IPS-11a (cell line): ENCODE results near the gene OSBPL2.

ENCODE experiments used
- H3K4me3 ChIP-seq: one replicate; pipeline ENCODE4 v1.5.1; 2013; ENCODE audit warnings: low read depth, low read length, control low read depth

The OSBPL2 gene

GRCh38 chr20:62308102-62308822 lies 69.9 kb downstream of the OSBPL2 start:
- no peak overlapping the region for H3K4me3 ChIP-seq

GRCh38 chr20:62309198-62309944 lies 71.0 kb downstream of the OSBPL2 start:
- H3K4me3 ChIP-seq, result no peak overlapping the region

- no peak overlapping the region for H3K4me3 ChIP-seq
Measured at GRCh38 chr20:62309947-62310756, 71.8 kb downstream of the OSBPL2 start.

- H3K4me3 ChIP-seq, result no peak overlapping the region
Measured at GRCh38 chr20:62310757-62311121, 72.4 kb downstream of the OSBPL2 start.

DNA sequence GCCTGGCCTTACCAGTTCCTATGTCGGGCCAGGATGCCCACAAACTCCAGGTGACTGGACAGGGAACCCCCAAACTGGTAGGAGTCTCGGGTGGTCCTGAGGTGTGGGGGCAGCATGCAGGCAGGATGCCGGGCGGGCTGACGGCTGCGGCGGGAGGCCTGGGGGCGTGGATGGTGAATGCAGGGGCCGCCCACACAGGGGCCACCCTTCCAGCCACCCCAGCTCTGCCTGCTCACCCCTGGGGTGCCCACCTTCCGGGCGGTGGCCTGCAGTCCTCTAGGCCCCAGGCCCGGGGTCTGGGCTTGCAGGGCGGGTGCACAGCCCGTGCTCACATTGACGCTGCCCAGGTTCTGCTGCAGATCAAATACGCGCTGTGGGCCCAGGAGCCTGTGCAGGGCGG lies 72.8 kb downstream of the OSBPL2 start:
- H3K4me3 ChIP-seq, result no peak overlapping the region

GRCh38 chr20:62311832-62312661 lies 73.7 kb downstream of the OSBPL2 start:
- no peak overlapping the region for H3K4me3 ChIP-seq

DNA sequence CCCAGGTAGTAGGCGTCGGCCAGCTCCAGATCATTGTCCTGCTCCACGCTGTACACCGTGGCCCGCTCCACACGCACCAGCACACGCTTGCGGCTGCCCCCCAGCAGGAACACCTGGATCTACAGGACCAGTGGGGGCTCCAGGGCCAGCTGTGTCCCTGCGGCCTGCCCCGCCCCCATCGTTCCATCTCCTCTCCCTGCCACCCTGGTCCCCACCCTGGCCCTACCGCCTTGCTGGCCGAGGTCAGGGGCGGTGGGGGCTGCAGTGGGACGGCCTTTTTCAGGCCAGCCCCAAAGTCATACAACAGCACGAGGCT lies 74.3 kb downstream of the OSBPL2 start:
- H3K4me3 ChIP-seq, result no peak overlapping the region

DNA sequence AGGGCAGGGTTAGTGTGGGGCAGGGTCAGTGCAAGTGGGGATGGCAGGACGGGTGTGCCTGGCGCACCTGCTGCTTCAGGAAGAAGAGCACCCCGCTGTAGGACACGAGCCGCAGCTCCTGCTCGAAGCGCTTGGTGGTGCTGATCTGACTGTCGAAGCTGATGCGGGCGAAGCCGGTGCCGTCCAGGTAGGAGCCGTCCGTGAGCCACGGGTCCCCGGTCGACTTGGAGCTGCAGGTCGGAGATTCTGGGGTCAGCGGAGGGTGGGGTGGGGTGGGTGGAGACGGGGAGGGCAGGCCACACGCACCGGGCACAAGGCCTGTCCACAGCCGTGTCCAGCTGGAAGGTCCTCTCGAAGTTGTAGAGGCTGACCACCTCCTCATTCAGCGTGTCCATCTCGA lies 74.7 kb downstream of the OSBPL2 start:
- H3K4me3 ChIP-seq, result no peak overlapping the region

DNA sequence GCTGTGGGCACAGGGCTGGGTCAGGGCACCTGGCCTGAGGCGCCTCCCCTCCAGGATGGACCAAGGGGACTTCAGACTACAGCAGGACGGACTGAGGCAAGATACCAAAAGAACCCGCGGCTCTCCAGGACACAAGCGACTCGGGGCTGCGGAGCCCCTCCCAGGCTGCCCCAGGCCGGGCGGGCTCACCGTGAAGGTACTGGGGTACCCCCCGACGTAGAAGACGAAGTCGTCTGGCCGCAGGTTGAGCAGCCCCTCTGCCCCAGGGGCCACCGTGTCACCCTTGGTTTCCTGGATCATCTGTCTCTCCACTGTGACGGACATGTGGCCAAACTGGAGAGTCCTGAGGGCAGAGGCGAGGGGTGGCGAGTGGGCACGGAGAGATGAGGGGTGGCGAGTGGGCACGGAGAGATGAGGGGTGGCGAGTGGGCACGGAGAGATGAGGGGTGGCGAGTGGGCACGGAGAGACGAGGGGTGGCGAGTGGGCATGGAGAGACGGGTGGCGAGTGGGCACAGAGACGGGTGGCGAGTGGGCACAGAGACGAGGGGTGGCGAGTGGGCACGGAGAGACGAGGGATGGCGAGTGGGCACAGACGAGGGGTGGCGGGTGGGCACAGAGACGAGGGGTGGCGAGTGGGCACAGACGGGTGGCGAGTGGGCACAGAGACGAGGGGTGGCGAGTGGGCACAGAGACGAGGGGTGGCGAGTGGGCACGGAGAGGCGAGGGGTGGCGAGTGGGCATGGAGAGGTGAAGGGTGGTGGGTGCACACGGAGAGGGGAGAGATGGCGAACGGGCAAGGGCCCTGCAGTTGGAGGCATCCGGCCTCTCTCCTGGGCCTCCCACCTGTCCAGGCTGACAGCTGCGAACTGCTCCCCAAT lies 75.4 kb downstream of the OSBPL2 start:
- H3K4me3 ChIP-seq, result no peak overlapping the region

DNA sequence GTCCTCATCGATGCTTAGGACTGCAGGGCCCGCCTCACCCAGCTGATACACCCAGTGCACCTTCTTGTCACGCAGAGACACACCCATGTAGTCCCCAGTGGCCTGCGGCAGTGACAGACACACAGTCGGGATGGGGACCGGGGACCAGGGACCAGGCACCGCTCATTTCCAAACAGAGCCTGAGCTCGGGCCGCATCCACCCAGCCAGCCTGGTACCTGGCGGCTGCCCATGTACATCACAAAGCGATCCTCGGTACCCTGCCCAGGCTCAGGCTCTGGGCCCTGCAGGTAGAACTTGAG lies 76.0 kb downstream of the OSBPL2 start:
- no peak overlapping the region for H3K4me3 ChIP-seq

DNA sequence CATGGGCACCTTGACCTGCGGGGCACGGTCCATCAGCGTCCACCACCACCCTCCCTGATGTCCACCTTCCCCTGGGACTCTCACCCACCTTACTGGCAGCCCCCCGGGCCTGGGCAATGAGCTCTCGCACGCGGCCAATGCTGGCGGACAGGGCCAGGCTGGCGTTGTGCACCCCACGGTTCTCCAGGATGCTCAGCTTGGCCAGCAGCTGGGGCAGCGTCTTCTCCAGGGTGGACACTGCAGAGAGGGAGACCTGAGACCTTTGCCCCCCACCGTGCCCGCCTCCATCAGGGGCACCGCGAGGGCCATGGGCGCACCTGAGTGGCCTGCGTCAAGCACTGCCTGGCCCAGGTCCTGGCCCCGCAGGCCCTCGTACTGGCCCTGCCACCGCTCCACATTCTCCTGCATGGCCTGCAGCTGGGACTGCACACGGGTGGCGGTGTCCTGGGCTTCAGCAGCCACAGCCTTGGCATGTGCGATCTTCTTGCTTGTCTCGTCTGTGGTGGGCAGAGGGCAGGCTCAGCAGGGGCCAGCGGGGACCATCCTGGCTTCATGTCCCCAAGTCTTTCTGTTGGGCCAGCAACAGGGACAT lies 76.5 kb downstream of the OSBPL2 start:
- H3K4me3 ChIP-seq, result no peak overlapping the region

- no peak overlapping the region for H3K4me3 ChIP-seq
Measured at GRCh38 chr20:62315773-62316172, 77.5 kb downstream of the OSBPL2 start.

DNA sequence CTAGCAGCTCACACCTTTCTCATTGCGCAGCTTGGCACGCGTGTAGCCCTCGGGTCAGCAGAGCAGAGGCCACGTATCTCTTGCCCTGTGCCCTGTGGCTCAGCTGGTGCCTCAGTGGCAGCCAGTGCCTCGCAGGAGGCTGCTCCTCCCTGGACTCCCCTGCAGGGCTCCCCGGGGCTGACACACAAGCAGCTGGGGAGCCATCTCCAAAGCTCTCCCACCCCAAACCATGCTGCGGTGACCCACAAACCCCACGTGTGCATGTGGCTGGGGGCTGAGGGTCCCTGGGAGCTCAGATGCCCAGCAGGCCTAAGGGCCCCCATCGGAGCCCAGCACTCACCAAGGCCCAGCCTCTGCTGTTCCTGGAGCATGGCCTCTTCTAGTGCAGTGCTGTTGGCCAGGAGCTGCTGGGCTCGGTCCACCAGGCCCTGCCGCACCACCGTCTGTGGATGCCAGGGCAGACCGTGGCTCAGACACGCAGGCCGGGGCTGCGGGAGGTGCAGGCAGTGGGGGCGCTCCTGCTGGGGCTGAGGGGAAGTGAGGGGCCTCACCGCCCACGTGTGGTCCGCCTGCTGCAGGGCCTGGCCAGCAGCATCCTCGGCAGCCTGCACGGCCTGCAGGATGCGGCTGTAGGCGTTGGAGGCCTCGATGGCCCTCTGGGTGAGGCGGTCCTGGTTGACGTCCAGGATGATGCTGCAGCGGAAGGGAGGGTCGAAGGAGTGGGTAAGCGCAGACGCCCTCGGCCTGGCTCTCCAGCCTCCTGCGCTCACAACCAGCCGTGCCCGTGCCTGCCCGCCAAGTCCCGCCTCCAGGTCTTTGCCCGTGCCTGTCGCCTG lies 78.2 kb downstream of the OSBPL2 start:
- H3K4me3 ChIP-seq, result no peak overlapping the region

- no peak overlapping the region for H3K4me3 ChIP-seq
Measured at GRCh38 chr20:62317167-62317655, 78.9 kb downstream of the OSBPL2 start.

DNA sequence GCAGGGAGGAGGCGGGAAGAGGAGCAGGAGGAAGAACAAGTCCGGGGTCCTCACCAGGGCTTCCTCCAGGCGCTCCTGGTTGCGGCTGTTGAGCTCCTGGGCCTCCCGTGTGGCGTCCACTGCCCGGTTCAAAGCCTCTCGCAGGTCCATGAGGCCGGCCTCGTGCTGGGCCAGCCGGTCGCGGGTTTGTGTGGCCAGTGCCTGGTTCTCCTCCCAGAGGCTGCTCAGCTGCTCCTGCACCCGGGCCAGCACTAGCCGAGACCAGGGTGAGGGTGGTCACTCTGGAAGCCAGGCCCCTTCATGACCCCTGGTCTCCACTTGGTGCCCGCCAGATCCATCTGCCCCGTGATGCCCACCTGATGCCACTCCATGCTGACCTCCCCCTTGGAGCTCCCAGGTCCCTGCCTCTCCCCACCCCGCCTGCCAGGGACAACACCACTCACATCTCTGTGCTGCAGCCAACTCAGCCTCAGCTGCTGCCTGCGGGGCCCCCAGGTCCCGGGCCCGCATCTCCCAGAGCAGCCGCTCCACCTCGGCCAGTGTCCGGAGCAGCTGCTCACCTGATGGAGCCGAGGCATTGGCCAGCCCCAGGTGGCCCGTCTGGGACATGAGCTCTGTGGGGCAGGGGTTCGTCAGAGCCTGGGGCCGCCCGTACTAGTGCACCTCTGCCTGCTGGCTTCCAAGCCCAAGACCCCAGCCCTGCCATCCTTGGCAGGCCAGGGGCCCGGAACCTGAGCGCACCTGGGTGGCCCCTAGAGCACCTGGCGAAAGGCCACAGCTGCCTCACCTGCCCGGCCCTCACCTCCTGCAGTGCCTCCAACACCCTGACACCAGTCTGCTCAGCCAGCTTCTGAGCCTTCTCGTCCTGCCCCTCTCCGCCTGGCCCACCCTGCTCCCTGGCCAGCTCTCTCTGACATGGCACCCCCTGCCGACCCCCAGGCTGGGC lies 80.4 kb downstream of the OSBPL2 start:
- H3K4me3 ChIP-seq, result no peak overlapping the region

- H3K4me3 ChIP-seq, result no peak overlapping the region
Measured at GRCh38 chr20:62319346-62319909, 81.1 kb downstream of the OSBPL2 start.

GRCh38 chr20:62320581-62321354 lies 82.4 kb downstream of the OSBPL2 start:
- no peak overlapping the region for H3K4me3 ChIP-seq
